H1 (cell line): ENCODE results near the gene DMBT1. TPM values are rescaled to one million over a fixed set of nuclear protein-coding genes. Genes with fewer than 3 reads are reported as not detected.

ENCODE experiments used
- CTCF ChIA-PET: fragments of 300-600 bp; sonication (Branson Sonifier 250); formaldehyde crosslinking; loops from one replicate; lab custom pipeline; 2021; ENCODE audit not compliant: partially characterized antibody; lab: Charles Lee
- POLR2A ChIA-PET: fragments of 300-600 bp; sonication (Branson Sonifier 250); formaldehyde crosslinking; loops from one replicate; lab custom pipeline; 2021; ENCODE audit warnings: inconsistent platforms; ENCODE audit not compliant: partially characterized antibody; lab: Charles Lee
- DNase-seq, 2 experiments: peaks; one replicate each; pipeline versions ENCODE4 v3.0.0 to v3.0.0-alpha.2; 2010 to 2022; ENCODE audit warnings: low spot score in 2 of 2, low read depth in 1 of 2, mixed read lengths in 1 of 2
- FAIRE-seq: peaks from 2 replicates; lab custom pipeline; 2011; peaks lifted over from hg19 to GRCh38; lab: Jason Lieb, UNC
- H2AFZ ChIP-seq: 2 replicates; pipeline ENCODE4 v1.8.1; 2012; ENCODE audit warnings: low read length, inconsistent platforms
- H2AK5ac ChIP-seq: 2 replicates; pipeline ENCODE4 v1.6.1; 2013; ENCODE audit warnings: low read depth, low read length
- H2BK120ac ChIP-seq: replicated peaks from 2 replicates; pipeline ENCODE3; 2013; ENCODE audit warnings: low read depth, low read length, inconsistent platforms
- H2BK12ac ChIP-seq: 2 replicates; pipeline ENCODE4 v1.6.1; 2013; ENCODE audit warnings: low read depth, low read length
- H2BK15ac ChIP-seq: 2 replicates; pipeline ENCODE4 v1.6.1; 2013; ENCODE audit warnings: low read length
- H2BK20ac ChIP-seq: 2 replicates; pipeline ENCODE4 v1.6.1; 2013; ENCODE audit warnings: low read length
- H2BK5ac ChIP-seq: 2 replicates; pipeline ENCODE4 v1.6.1; 2013; ENCODE audit warnings: low read depth, low read length
- H3K14ac ChIP-seq: 2 replicates; pipeline ENCODE4 v1.6.1; 2013; ENCODE audit warnings: inconsistent platforms; ENCODE audit not compliant: insufficient read length
- H3K18ac ChIP-seq: 2 replicates; pipeline ENCODE4 v1.6.1; 2013; ENCODE audit warnings: low read length; ENCODE audit errors: extremely low read depth
- H3K23ac ChIP-seq: 2 replicates; pipeline ENCODE4 v1.6.1; 2013; ENCODE audit warnings: inconsistent platforms; ENCODE audit not compliant: insufficient read length
- H3K23me2 ChIP-seq: 2 replicates; pipeline ENCODE4 v1.6.1; 2013; ENCODE audit warnings: low read depth, low read length
- H3K27ac ChIP-seq: 2 replicates; pipeline ENCODE4 v1.6.1; 2011; ENCODE audit warnings: low read depth, low read length, inconsistent platforms
- H3K27me3 ChIP-seq, 4 experiments: replicated peaks in 1 of 4; 1 replicate in 1 of 4; 2 replicates in 3 of 4; pipeline versions ENCODE4 v1.6.1 to v1.8.1; 2011 to 2013; ENCODE audit warnings: low read length in 3 of 4, mild to moderate bottlenecking in 3 of 4, inconsistent platforms in 2 of 4, mixed read lengths in 2 of 4, moderate library complexity in 1 of 4; ENCODE audit not compliant: control insufficient read depth in 3 of 4, insufficient read depth in 3 of 4; ENCODE audit errors: extremely low read depth in 1 of 4
- H3K36me3 ChIP-seq, 4 experiments: 2 replicates each; pipeline versions ENCODE4 v1.6.1 to v1.8.1; 2011 to 2013; ENCODE audit warnings: mild to moderate bottlenecking in 4 of 4, low read length in 3 of 4, moderate library complexity in 2 of 4, control low read depth in 1 of 4, inconsistent platforms in 1 of 4; ENCODE audit not compliant: insufficient read depth in 4 of 4, control insufficient read depth in 2 of 4
- H3K4ac ChIP-seq: replicated peaks from 2 replicates; pipeline ENCODE3; 2013; ENCODE audit warnings: low read length, low read depth, mixed read lengths, inconsistent platforms; ENCODE audit not compliant: insufficient read length
- H3K4me1 ChIP-seq, 4 experiments: replicated peaks in 1 of 4; 1 replicate in 1 of 4; 2 replicates in 3 of 4; pipeline versions ENCODE4 v1.6.1 to v1.8.1; 2011 to 2013; ENCODE audit warnings: low read length in 3 of 4, inconsistent platforms in 2 of 4, mixed read lengths in 1 of 4; ENCODE audit not compliant: insufficient read depth in 4 of 4, control insufficient read depth in 3 of 4
- H3K4me2 ChIP-seq, 2 experiments: 2 replicates each; pipeline versions ENCODE4 v1.6.1 to v1.8.1; 2011 to 2013; ENCODE audit warnings: low read depth in 2 of 2, low read length in 2 of 2, control low read depth in 1 of 2, inconsistent platforms in 1 of 2, mild to moderate bottlenecking in 1 of 2; ENCODE audit not compliant: insufficient read depth in 1 of 2
- H3K4me3 ChIP-seq, 4 experiments: fragments of 200-600, 300-600 bp in 1 of 4; sonication (generic), shearing (Covaris generic), sonication (Bioruptor Twin) in 1 of 4; 2 replicates each; pipeline versions ENCODE4 v1.5.1 to v1.8.1; 2011 to 2016; ENCODE audit warnings: low read length in 4 of 4, low read depth in 3 of 4, control low read depth in 2 of 4, inconsistent platforms in 2 of 4, mild to moderate bottlenecking in 2 of 4, mixed read lengths in 1 of 4, moderate library complexity in 1 of 4; ENCODE audit not compliant: insufficient read depth in 2 of 4; ENCODE audit errors: extremely low read depth in 1 of 4
- H3K56ac ChIP-seq: replicated peaks from 2 replicates; pipeline ENCODE3; 2013; ENCODE audit warnings: low read depth, mild to moderate bottlenecking, mixed read lengths, low read length, inconsistent platforms; ENCODE audit not compliant: insufficient read length
- H3K79me1 ChIP-seq: 2 replicates; pipeline ENCODE4 v1.6.1; 2013; ENCODE audit warnings: low read depth, low read length, control low read depth
- H3K79me2 ChIP-seq, 2 experiments: 2 replicates each; pipeline versions ENCODE4 v1.6.1 to v1.8.1; 2012 to 2013; ENCODE audit warnings: low read length in 2 of 2, mild to moderate bottlenecking in 2 of 2, inconsistent platforms in 1 of 2; ENCODE audit not compliant: insufficient read depth in 2 of 2, control insufficient read depth in 1 of 2
- H3K9ac ChIP-seq, 4 experiments: replicated peaks in 1 of 4; 1 replicate in 1 of 4; 2 replicates in 3 of 4; pipeline versions ENCODE4 v1.6.1 to v1.8.1; 2011 to 2013; ENCODE audit warnings: low read depth in 3 of 4, low read length in 3 of 4, control low read depth in 2 of 4, mild to moderate bottlenecking in 2 of 4, moderate library complexity in 2 of 4, inconsistent platforms in 1 of 4; ENCODE audit errors: extremely low read depth in 1 of 4
- H3K9me3 ChIP-seq, 2 experiments: 2 replicates each; pipeline versions ENCODE4 v1.6.1 to v1.8.1; 2012 to 2013; ENCODE audit warnings: mild to moderate bottlenecking in 2 of 2, moderate library complexity in 2 of 2, control low read depth in 1 of 2, inconsistent platforms in 1 of 2, low read depth in 1 of 2, low read length in 1 of 2, mixed read lengths in 1 of 2; ENCODE audit not compliant: insufficient read depth in 2 of 2
- H4K20me1 ChIP-seq, 2 experiments: replicated peaks in 1 of 2; 2 replicates each; pipeline versions ENCODE3 to v1.8.1; 2011 to 2013; ENCODE audit warnings: inconsistent platforms in 2 of 2, low read length in 2 of 2, mild to moderate bottlenecking in 1 of 2; ENCODE audit not compliant: insufficient read depth in 2 of 2, control insufficient read depth in 1 of 2
- H4K5ac ChIP-seq: 2 replicates; pipeline ENCODE4 v1.6.1; 2013; ENCODE audit warnings: low read length, low read depth, mixed read lengths, inconsistent platforms; ENCODE audit not compliant: insufficient read length
- H4K8ac ChIP-seq: 2 replicates; pipeline ENCODE4 v1.8.0; 2013; ENCODE audit warnings: mild to moderate bottlenecking, moderate library complexity, low read length, inconsistent platforms; ENCODE audit not compliant: insufficient read depth; ENCODE audit errors: extremely low read depth
- H4K91ac ChIP-seq: replicated peaks from 2 replicates; pipeline ENCODE3; 2013; ENCODE audit warnings: low read length, mixed read lengths, inconsistent platforms; ENCODE audit not compliant: insufficient read length
- ASH2L ChIP-seq: fragments of 200-600, 300-600 bp; sonication (generic); IDR thresholded peaks from one replicate; pipeline ENCODE4 v1.7.1; 2017; ENCODE audit warnings: low read length
- CREB1 ChIP-seq: IDR thresholded peaks from 2 replicates; pipeline ENCODE4 v1.6.1; 2012; ENCODE audit warnings: inconsistent platforms
- CTBP2 ChIP-seq: IDR thresholded peaks from 2 replicates; pipeline ENCODE4 v1.7.0; 2011; ENCODE audit warnings: borderline replicate concordance, mild to moderate bottlenecking, moderate library complexity, mixed read lengths, low read length; ENCODE audit not compliant: insufficient read depth, insufficient read length
- EGR1 ChIP-seq: IDR thresholded peaks from 2 replicates; pipeline ENCODE4 v1.6.1; 2011; ENCODE audit warnings: low read depth, low read length, borderline replicate concordance
- PHF8 ChIP-seq: fragments of 200-600 bp; sonication (generic); conservative IDR thresholded peaks from 2 replicates; pipeline ENCODE4 v1.7.1; 2012; ENCODE audit warnings: low read depth, mild to moderate bottlenecking, inconsistent platforms, low read length, moderate library complexity
- RBBP5 ChIP-seq: IDR thresholded peaks from 2 replicates; pipeline ENCODE4 v1.7.1; 2012; ENCODE audit warnings: low read depth, mild to moderate bottlenecking, inconsistent platforms, low read length, moderate library complexity, borderline replicate concordance
- RNF2 ChIP-seq: fragments of 200-900, 300-1000 bp; sonication (generic); IDR thresholded peaks from 2 replicates; pipeline ENCODE4 v1.7.1; 2016; ENCODE audit warnings: borderline replicate concordance, low read depth, mild to moderate bottlenecking, antibody characterized with exemption, low read length; ENCODE audit not compliant: poor library complexity, severe bottlenecking; ENCODE audit errors: missing control alignments
- TAF7 ChIP-seq: optimal IDR thresholded peaks from 2 replicates; pipeline ENCODE3; 2011; ENCODE audit warnings: low read depth, mild to moderate bottlenecking, inconsistent platforms, low read length, moderate library complexity, borderline replicate concordance
- WGBS, 2 experiments: shearing (Covaris generic) in 1 of 2; methylation state at CpG; one replicate each; pipeline versions ENCODE4 v1.1.6 to v1.1.7; 2013 to 2015; ENCODE audit warnings: low lambda C conversion rate in 2 of 2, mixed read lengths in 2 of 2, inconsistent platforms in 1 of 2, low coverage in 1 of 2, missing lambda C conversion rate in 1 of 2; ENCODE audit not compliant: insufficient replicate concordance in 2 of 2, insufficient coverage in 1 of 2, insufficient read length in 1 of 2; ENCODE audit errors: extremely low coverage in 1 of 2, missing lambda C conversion rate in 1 of 2; 5-methylcytosine and 5-hydroxymethylcytosine counted together
- polyA plus RNA-seq, 7 experiments: library from polyadenylated mRNA; depleted of rRNA in 3 of 7; stranded (reverse) in 5 of 7; unstranded in 2 of 7; fragments of >200 nt in 5 of 7; fragments of 200-250 nt in 2 of 7; gene quantifications; 1 replicate in 5 of 7; 2 replicates in 1 of 7; 4 replicates in 1 of 7; pipeline versions ENCODE4 v1.2.1 to v1.2.3, GENCODE V29; 2011 to 2013; ENCODE audit warnings: missing spikeins in 2 of 7, mixed read lengths in 2 of 7
- total RNA-seq: library from RNA; stranded (reverse); fragmentation: NEBNext Ultra II Directional; extraction: Animal tissue kit (Norgen Biotek cat#: 25700); gene quantifications from 2 replicates; pipeline ENCODE4 v1.2.1, GENCODE V29; 2021
- TF ChIP-seq, protein P1 (sequence below): IDR thresholded peaks from 2 replicates; pipeline ENCODE4 v1.6.1; 2011; ENCODE audit warnings: low read length, improper control_type of control experiment

Gene DMBT1
- total and polyA plus RNA-seq, 2 of the 8 experiments (the other 6 are each of a cell fraction or from before 2014, with no cell fraction given) = 0.03 TPM; not detected in 1

DNA sequence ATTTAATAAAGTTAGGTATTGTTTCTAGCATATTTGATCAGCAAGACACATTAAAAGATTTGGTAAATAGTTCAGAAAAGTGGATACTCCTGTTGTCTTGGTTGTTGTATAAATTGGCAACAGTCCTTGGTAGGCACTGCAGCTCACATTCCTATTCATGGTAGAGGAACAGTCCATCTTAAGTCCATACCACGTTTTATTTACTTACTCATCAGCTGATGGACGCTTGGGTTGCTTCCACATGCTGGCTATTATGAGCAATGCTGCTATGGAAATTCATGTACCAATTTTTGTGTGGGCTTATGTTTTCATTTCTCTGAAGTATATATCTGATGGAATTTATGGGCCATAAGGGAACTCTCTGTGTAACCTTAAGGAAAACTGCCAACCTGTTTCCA is 95.8 kb downstream of the DMBT1 start:
- Histone ChIP-seq H3K23me2 (no peaks in the 10 kb centered on the region), H2BK120ac (no peak overlapping the region), H4K5ac (no peak overlapping the region), H3K79me2 (no peaks in the 10 kb centered on the region), H2BK15ac (no peak overlapping the region), H2BK12ac (no peak overlapping the region), H4K20me1 (no peaks in the 10 kb centered on the region), H2BK5ac (no peak overlapping the region), H3K9ac (no peak overlapping the region), H3K23ac (no peak overlapping the region), H3K36me3 (no peaks in the 10 kb centered on the region), H3K4me1 (no peaks in the 10 kb centered on the region), H3K4me3 (no peak overlapping the region), H4K8ac (no peak overlapping the region), H3K56ac (no peak overlapping the region), H3K27me3 (no peaks in the 10 kb centered on the region), H2AFZ (no peak overlapping the region), H3K27ac (no peak overlapping the region), H3K4ac (no peak overlapping the region), H2BK20ac (no peak overlapping the region), H2AK5ac (no peak overlapping the region), H3K14ac (no peak overlapping the region), H3K18ac (no peak overlapping the region), H3K9me3 (no peaks in the 10 kb centered on the region), H3K79me1 (no peaks in the 10 kb centered on the region), H4K91ac (no peak overlapping the region), H3K4me2 (no peak overlapping the region)
- TF ChIP-seq TAF7 (no peak), PHF8 (no peak), EGR1 (no peak), RBBP5 (no peak), ASH2L (no peak), CREB1 (no peak), RNF2 (no peak), CTBP2 (no peak)
- TF ChIP-seq, protein P1, sequence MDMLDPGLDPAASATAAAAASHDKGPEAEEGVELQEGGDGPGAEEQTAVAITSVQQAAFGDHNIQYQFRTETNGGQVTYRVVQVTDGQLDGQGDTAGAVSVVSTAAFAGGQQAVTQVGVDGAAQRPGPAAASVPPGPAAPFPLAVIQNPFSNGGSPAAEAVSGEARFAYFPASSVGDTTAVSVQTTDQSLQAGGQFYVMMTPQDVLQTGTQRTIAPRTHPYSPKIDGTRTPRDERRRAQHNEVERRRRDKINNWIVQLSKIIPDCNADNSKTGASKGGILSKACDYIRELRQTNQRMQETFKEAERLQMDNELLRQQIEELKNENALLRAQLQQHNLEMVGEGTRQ = no peak
- FAIRE-seq = no peak
- ChIA-PET POLR2A (interaction anchor here (0.6 kb wide), 1 partner anchor 94 kb away, joined by 3 read pairs; no protein-coding TSS in a partner anchor), CTCF (interaction anchor here (1.0 to 4.9 kb wide), 4 partner anchors 7 to 221 kb away, joined by 3 to 39 read pairs (median 4); partner anchors contain the start of gene C10orf120)
- DNase-seq = no peak
- 79% methylated on average over 2 of the region's 2 CpGs; no CpG with 5 or more reads in 1 of the 2 experiments for WGBS, 2 experiments
